ENCODE data around the gene MAPK4. TPM values are rescaled to one million over a fixed set of nuclear protein-coding genes. Genes with fewer than 3 reads are reported as not detected.

MAPK4 gene
- total and polyA plus RNA-seq, 2 of the 4 experiments (the other 2 are of a cell fraction): not detected

DNA sequence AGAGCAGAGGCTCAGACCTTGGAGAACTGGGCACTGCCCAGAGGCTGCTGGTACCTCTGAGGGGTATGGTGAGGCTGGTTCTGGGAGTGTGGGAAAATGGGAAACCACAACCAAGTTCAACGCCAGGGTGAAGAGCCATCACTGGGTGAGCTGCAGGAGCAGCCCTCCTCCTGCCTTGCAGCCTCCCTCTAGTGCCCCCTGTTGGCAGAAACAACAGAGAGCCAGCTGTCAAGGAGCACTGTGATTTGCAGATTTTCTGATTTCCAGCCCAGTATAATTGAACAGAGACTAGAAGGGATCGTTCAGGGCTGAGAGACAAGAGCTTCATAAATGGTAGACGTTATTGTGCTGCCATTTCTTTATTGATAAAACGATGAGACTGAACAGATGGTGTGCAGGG, 50.5 kb downstream of the MAPK4 start:
- no peak overlapping the region for H3K4me3 ChIP-seq (ENCODE audit: insufficient read depth, low read depth, low read length)
- POLR2A ChIA-PET (ENCODE audit: unreplicated experiment): no interaction called here
- TF ChIP-seq RFX5 (IDR thresholded peaks at IDR 0.05; ENCODE audit: low read depth, low read length) (no peak), MXI1 (IDR thresholded peaks at IDR 0.05; ENCODE audit: borderline replicate concordance, low read depth, low read length) (no peak), POLR2A (IDR thresholded peaks at IDR 0.05; ENCODE audit: low read depth, low read length) (no peak), RCOR1 (IDR thresholded peaks at IDR 0.05; ENCODE audit: insufficient replicate concordance, low read length) (no peak), NFE2L2 (IDR thresholded peaks at IDR 0.05; ENCODE audit: low read depth, low read length) (no peak), CEBPB (IDR thresholded peaks at IDR 0.05; ENCODE audit: low read depth, low read length) (no peak), CHD1 (IDR thresholded peaks at IDR 0.05; ENCODE audit: low read depth, low read length) (no peak), FOS (IDR thresholded peaks at IDR 0.05; ENCODE audit: low read depth, low read length) (no peak), MAZ (IDR thresholded peaks at IDR 0.05; ENCODE audit: borderline replicate concordance, low read depth, low read length) (no peak), BHLHE40 (IDR thresholded peaks at IDR 0.05; ENCODE audit: low read depth, low read length) (no peak), RAD21 (IDR thresholded peaks at IDR 0.05; ENCODE audit: low read length) (no peak), MAFK (IDR thresholded peaks at IDR 0.05; ENCODE audit: low read depth, low read length) (no peak), SMC3 (IDR thresholded peaks at IDR 0.05; ENCODE audit: low read depth, low read length) (no peak)
- TF ChIP-seq, protein P1, sequence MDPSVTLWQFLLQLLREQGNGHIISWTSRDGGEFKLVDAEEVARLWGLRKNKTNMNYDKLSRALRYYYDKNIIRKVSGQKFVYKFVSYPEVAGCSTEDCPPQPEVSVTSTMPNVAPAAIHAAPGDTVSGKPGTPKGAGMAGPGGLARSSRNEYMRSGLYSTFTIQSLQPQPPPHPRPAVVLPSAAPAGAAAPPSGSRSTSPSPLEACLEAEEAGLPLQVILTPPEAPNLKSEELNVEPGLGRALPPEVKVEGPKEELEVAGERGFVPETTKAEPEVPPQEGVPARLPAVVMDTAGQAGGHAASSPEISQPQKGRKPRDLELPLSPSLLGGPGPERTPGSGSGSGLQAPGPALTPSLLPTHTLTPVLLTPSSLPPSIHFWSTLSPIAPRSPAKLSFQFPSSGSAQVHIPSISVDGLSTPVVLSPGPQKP (IDR thresholded peaks at IDR 0.05; ENCODE audit: borderline replicate concordance, low read depth, low read length): no peak
- TF ChIP-seq, protein P2, sequence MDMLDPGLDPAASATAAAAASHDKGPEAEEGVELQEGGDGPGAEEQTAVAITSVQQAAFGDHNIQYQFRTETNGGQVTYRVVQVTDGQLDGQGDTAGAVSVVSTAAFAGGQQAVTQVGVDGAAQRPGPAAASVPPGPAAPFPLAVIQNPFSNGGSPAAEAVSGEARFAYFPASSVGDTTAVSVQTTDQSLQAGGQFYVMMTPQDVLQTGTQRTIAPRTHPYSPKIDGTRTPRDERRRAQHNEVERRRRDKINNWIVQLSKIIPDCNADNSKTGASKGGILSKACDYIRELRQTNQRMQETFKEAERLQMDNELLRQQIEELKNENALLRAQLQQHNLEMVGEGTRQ (IDR thresholded peaks at IDR 0.05; ENCODE audit: low read depth, low read length): no peak
- TF ChIP-seq, protein P3, sequence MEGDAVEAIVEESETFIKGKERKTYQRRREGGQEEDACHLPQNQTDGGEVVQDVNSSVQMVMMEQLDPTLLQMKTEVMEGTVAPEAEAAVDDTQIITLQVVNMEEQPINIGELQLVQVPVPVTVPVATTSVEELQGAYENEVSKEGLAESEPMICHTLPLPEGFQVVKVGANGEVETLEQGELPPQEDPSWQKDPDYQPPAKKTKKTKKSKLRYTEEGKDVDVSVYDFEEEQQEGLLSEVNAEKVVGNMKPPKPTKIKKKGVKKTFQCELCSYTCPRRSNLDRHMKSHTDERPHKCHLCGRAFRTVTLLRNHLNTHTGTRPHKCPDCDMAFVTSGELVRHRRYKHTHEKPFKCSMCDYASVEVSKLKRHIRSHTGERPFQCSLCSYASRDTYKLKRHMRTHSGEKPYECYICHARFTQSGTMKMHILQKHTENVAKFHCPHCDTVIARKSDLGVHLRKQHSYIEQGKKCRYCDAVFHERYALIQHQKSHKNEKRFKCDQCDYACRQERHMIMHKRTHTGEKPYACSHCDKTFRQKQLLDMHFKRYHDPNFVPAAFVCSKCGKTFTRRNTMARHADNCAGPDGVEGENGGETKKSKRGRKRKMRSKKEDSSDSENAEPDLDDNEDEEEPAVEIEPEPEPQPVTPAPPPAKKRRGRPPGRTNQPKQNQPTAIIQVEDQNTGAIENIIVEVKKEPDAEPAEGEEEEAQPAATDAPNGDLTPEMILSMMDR (conservative IDR thresholded peaks at IDR 0.05; ENCODE audit: low read depth, low read length): no peak
- intact Hi-C loops (cut with micrococcal nuclease): no loop called here
- H3K18ac ChIP-seq (ENCODE audit: low read depth, low read length): no peak overlapping the region
- no peak overlapping the region for H2BK5ac ChIP-seq (ENCODE audit: low read depth, low read length, poor library complexity, severe bottlenecking)
- H3K56ac ChIP-seq (ENCODE audit: extremely low read depth, insufficient read depth, low read length): no peak overlapping the region
- WGBS, 2 experiments (ENCODE audit: extremely low coverage in 2 of 2, insufficient read length in 1 of 2): no CpG with 5 or more reads among the region's 4 CpGs
- H3K27ac ChIP-seq (ENCODE audit: insufficient read depth, low read length): no peak overlapping the region
- no TSS peak for BruUV-seq (replicated peaks)
- H3K23ac ChIP-seq (ENCODE audit: low read depth, low read length): no peak overlapping the region
- H3K4me1 ChIP-seq (ENCODE audit: control insufficient read depth, insufficient read depth, low read length): no peaks in the 10 kb centered on the region
- H3K9ac ChIP-seq (ENCODE audit: low read depth, low read length): no peak overlapping the region
- no peaks in the 10 kb centered on the region for H3K27me3 ChIP-seq (ENCODE audit: control insufficient read depth, insufficient read depth, low read length)
- no peaks in the 10 kb centered on the region for H3K36me3 ChIP-seq (ENCODE audit: control insufficient read depth, insufficient read depth, low read length)
- H2BK15ac ChIP-seq (ENCODE audit: low read depth, low read length): no peak overlapping the region
- no peaks in the 10 kb centered on the region for H4K20me1 ChIP-seq (ENCODE audit: insufficient read depth, low read length)
- H3K14ac ChIP-seq (replicated peaks; ENCODE audit: low read depth, low read length): no peak overlapping the region
- H3K79me1 ChIP-seq (ENCODE audit: low read depth in 1 of 2, low read length in 2 of 2): no peaks in the 10 kb centered on the region
- no peak for DNase-seq
- CTCF ChIA-PET: interaction anchor here (0.6 kb wide), 1 partner anchor 46 kb away, joined by 3 read pairs; no protein-coding TSS in a partner anchor
- H2AK5ac ChIP-seq (ENCODE audit: low read depth, low read length): no peak overlapping the region
- H4K8ac ChIP-seq (ENCODE audit: low read depth in 2 of 2, low read length in 2 of 2): no peak overlapping the region
- no peak overlapping the region for H3K4ac ChIP-seq (ENCODE audit: low read depth, low read length)
- dilution Hi-C loops (cut with HindIII; ENCODE audit: low sequenced_read_pairs, unreplicated experiment): no loop called here
- ATAC-seq (ENCODE audit: low read depth): no peak
- no peak overlapping the region for H2AFZ ChIP-seq (replicated peaks; ENCODE audit: low read length, poor library complexity)
- H2AK9ac ChIP-seq (replicated peaks; ENCODE audit: low read depth, low read length, poor library complexity): no peak overlapping the region
- no peak overlapping the region for H3K4me2 ChIP-seq (ENCODE audit: low read depth, low read length)
- no peaks in the 10 kb centered on the region for H3K9me3 ChIP-seq (ENCODE audit: control insufficient read depth, insufficient read depth, low read length)
- H2BK20ac ChIP-seq (ENCODE audit: low read depth, low read length): no peak overlapping the region
- no peak overlapping the region for H4K5ac ChIP-seq (ENCODE audit: low read depth, low read length)
- H2BK120ac ChIP-seq (ENCODE audit: low read depth, low read length): no peak overlapping the region
- in situ Hi-C loops (cut with MboI; ENCODE audit: low sequenced_read_pairs): no loop called here
- H3K9me1 ChIP-seq (ENCODE audit: insufficient read depth, low read length): no peaks in the 10 kb centered on the region
- no peak overlapping the region for H4K91ac ChIP-seq (ENCODE audit: insufficient read depth, low read depth, low read length)
